WTC11 (cell line): ENCODE data around the gene MRAS.

ENCODE experiments used
- CTCF ChIP-seq: fragments of 200-600 bp; IDR thresholded peaks from 2 replicates; pipeline ENCODE4 v1.8.0; 2022; ENCODE audit warnings: antibody characterized with exemption
- E2F1 ChIP-seq: sonication (generic); formaldehyde crosslinking; IDR thresholded peaks from 2 replicates; pipeline ENCODE4 v1.8.0; 2022; ENCODE audit warnings: mild to moderate bottlenecking, missing genetic modification reagents
- E2F5 ChIP-seq: sonication (generic); formaldehyde crosslinking; IDR thresholded peaks from 2 replicates; pipeline ENCODE4 v1.8.1; 2022; ENCODE audit warnings: mild to moderate bottlenecking, moderate library complexity, missing genetic modification reagents
- EMX1 ChIP-seq: fragments of 250-450 bp; sonication (Bioruptor Pico); IDR thresholded peaks from 2 replicates; pipeline ENCODE4 v1.8.0; 2021; ENCODE audit warnings: mild to moderate bottlenecking
- JUN ChIP-seq: sonication (generic); formaldehyde crosslinking; IDR thresholded peaks from 2 replicates; pipeline ENCODE4 v1.8.0; 2023; ENCODE audit warnings: mild to moderate bottlenecking, missing genetic modification reagents
- MAX ChIP-seq: sonication (generic); formaldehyde crosslinking; IDR thresholded peaks from 2 replicates; pipeline ENCODE4 v1.8.0; 2022; ENCODE audit warnings: mild to moderate bottlenecking, missing genetic modification reagents
- RELA ChIP-seq: sonication (generic); formaldehyde crosslinking; IDR thresholded peaks from 2 replicates; pipeline ENCODE4 v1.8.1; 2022; ENCODE audit warnings: missing genetic modification reagents, mild to moderate bottlenecking, borderline replicate concordance
- SP1 ChIP-seq: sonication (generic); formaldehyde crosslinking; conservative IDR thresholded peaks from 2 replicates; pipeline ENCODE4 v1.8.1; 2022; ENCODE audit warnings: missing genetic modification reagents
- TCF7 ChIP-seq: sonication (generic); formaldehyde crosslinking; IDR thresholded peaks from 2 replicates; pipeline ENCODE4 v1.8.0; 2022; ENCODE audit warnings: mild to moderate bottlenecking, low read depth, missing genetic modification reagents, moderate library complexity
- ZNF532 ChIP-seq: fragments of 250-450 bp; sonication (Bioruptor Pico); IDR thresholded peaks from 2 replicates; pipeline ENCODE4 v1.9.0; 2021; ENCODE audit warnings: mild to moderate bottlenecking, borderline replicate concordance

GRCh38 chr3:138389144-138389601, 40.8 kb downstream of the MRAS start:
- TF ChIP-seq CTCF = no peak
- TF ChIP-seq E2F5 (CRISPR knock-in tag) = no peak
- TF ChIP-seq E2F1 (CRISPR knock-in tag) = no peak
- TF ChIP-seq EMX1 (CRISPR knock-in tag) = no peak
- no peak for TF ChIP-seq MAX (CRISPR knock-in tag)
- TF ChIP-seq JUN (CRISPR knock-in tag) = no peak
- TF ChIP-seq RELA (CRISPR knock-in tag) = no peak
- no peak for TF ChIP-seq SP1 (CRISPR knock-in tag)
- no peak for TF ChIP-seq ZNF532 (CRISPR knock-in tag)
- no peak for TF ChIP-seq TCF7 (CRISPR knock-in tag)
